ENCODE results near the gene H2AZ1. TPM values are rescaled to one million over a fixed set of nuclear protein-coding genes. Genes with fewer than 3 reads are reported as not detected.
A peak's percentile ranks its signal among the peaks of the same experiment; 100 is the strongest.

H2AZ1 gene
- polyA plus RNA-seq, 1 donor (not counting 4 experiments of a cell fraction or from before 2014, with no cell fraction given): 452 TPM

DNA sequence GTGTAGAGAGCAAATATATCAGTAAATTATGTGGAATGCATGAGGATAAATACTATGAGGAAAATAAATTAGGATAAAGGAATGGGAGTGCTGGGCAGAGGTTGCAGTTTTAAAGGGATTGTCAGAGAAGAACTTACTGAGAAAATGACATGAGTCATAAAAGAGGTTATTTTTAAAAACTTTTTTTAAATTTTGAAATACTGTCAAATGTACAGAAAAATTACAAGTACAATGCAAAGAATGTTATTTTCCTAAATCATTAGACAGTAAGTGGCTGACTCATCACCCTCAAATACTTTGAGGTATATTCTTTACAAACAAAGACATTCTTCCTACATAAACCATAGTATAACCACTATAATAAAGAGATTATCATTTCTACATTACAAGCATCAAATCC is 29.8 kb upstream of the H2AZ1 start:
- H3K4me3 ChIP-seq (ENCODE audit: control insufficient read depth in 2 of 3, extremely low read depth in 1 of 3, insufficient read depth in 2 of 3, low read depth in 1 of 3, low read length in 3 of 3): no peak overlapping the region
- no peak overlapping the region for H3K27ac ChIP-seq (ENCODE audit: control insufficient read depth, insufficient read depth, low read length)
- no peak overlapping the region for H3K4me2 ChIP-seq (ENCODE audit: control insufficient read depth, extremely low read depth, insufficient read depth, low read depth, low read length)
- no peaks in the 10 kb centered on the region for H4K20me1 ChIP-seq (ENCODE audit: control insufficient read depth, extremely low read depth, insufficient read depth, low read length)
- H3K9me1 ChIP-seq (ENCODE audit: control insufficient read depth, extremely low read depth, insufficient read depth, low read length): no peaks in the 10 kb centered on the region
- DNase-seq (ENCODE audit: low read depth, low spot score) (peak; percentile 41), FAIRE-seq (peak; percentile 5)
- no peaks in the 10 kb centered on the region for H3K79me2 ChIP-seq (ENCODE audit: control insufficient read depth, insufficient read depth, low read length)
- H3K9me3 ChIP-seq (ENCODE audit: control insufficient read depth, low read depth, low read length): no peaks in the 10 kb centered on the region
- no peaks in the 10 kb centered on the region for H3K27me3 ChIP-seq (ENCODE audit: control insufficient read depth, extremely low read depth, insufficient read depth, low read length)
- no peak overlapping the region for H3K9ac ChIP-seq (ENCODE audit: control insufficient read depth, extremely low read depth, insufficient read depth, low read length)
- no peaks in the 10 kb centered on the region for H3K36me3 ChIP-seq (ENCODE audit: control insufficient read depth in 2 of 2, extremely low read depth in 1 of 2, insufficient read depth in 2 of 2, low read length in 2 of 2)
- H2AFZ ChIP-seq (ENCODE audit: control insufficient read depth, low read length): no peak overlapping the region
- dilution Hi-C loops (cut with MboI; ENCODE audit: extremely low pct_ligation_motif_present, low sequenced_read_pairs): no loop called here
- H3K4me1 ChIP-seq (ENCODE audit: control insufficient read depth, extremely low read depth, insufficient read depth, low read length): peaks cover 8% of the 10 kb centered on the region
- TF ChIP-seq CTCF (optimal IDR thresholded peaks at IDR 0.05 in 1 of 3, IDR thresholded peaks at IDR 0.05 in 1 of 3, conservative IDR thresholded peaks at IDR 0.05 in 1 of 3; ENCODE audit: extremely low read depth in 1 of 3, insufficient read depth in 2 of 3, low read length in 3 of 3) (no peak), EZH2 (IDR thresholded peaks at IDR 0.05; ENCODE audit: low read length) (no peak)

- no peak overlapping the region for H2AFZ ChIP-seq (ENCODE audit: control insufficient read depth, low read length)
- H3K36me3 ChIP-seq (ENCODE audit: control insufficient read depth in 2 of 2, extremely low read depth in 1 of 2, insufficient read depth in 2 of 2, low read length in 2 of 2): no peaks in the 10 kb centered on the region
- no peak overlapping the region for H3K4me3 ChIP-seq (ENCODE audit: control insufficient read depth in 2 of 3, extremely low read depth in 1 of 3, insufficient read depth in 2 of 3, low read depth in 1 of 3, low read length in 3 of 3)
- no peaks in the 10 kb centered on the region for H3K79me2 ChIP-seq (ENCODE audit: control insufficient read depth, insufficient read depth, low read length)
- FAIRE-seq: no peak
- peaks cover 12% of the 10 kb centered on the region for H3K4me1 ChIP-seq (ENCODE audit: control insufficient read depth, extremely low read depth, insufficient read depth, low read length)
- no peaks in the 10 kb centered on the region for H3K9me1 ChIP-seq (ENCODE audit: control insufficient read depth, extremely low read depth, insufficient read depth, low read length)
- no peaks in the 10 kb centered on the region for H3K27me3 ChIP-seq (ENCODE audit: control insufficient read depth, extremely low read depth, insufficient read depth, low read length)
- DNase-seq (ENCODE audit: low read depth, low spot score): no peak
- H4K20me1 ChIP-seq (ENCODE audit: control insufficient read depth, extremely low read depth, insufficient read depth, low read length): no peaks in the 10 kb centered on the region
- no peak overlapping the region for H3K9ac ChIP-seq (ENCODE audit: control insufficient read depth, extremely low read depth, insufficient read depth, low read length)
- no peaks in the 10 kb centered on the region for H3K9me3 ChIP-seq (ENCODE audit: control insufficient read depth, low read depth, low read length)
- no peak overlapping the region for H3K27ac ChIP-seq (ENCODE audit: control insufficient read depth, insufficient read depth, low read length)
- dilution Hi-C loops (cut with MboI; ENCODE audit: extremely low pct_ligation_motif_present, low sequenced_read_pairs): no loop called here
- TF ChIP-seq CTCF (optimal IDR thresholded peaks at IDR 0.05 in 1 of 3, IDR thresholded peaks at IDR 0.05 in 1 of 3, conservative IDR thresholded peaks at IDR 0.05 in 1 of 3; ENCODE audit: extremely low read depth in 1 of 3, insufficient read depth in 2 of 3, low read length in 3 of 3) (no peak), EZH2 (IDR thresholded peaks at IDR 0.05; ENCODE audit: low read length) (no peak)
- H3K4me2 ChIP-seq (ENCODE audit: control insufficient read depth, extremely low read depth, insufficient read depth, low read depth, low read length): no peak overlapping the region
Measured at GRCh38 chr4:99971453-99972111, 21.5 kb upstream of the H2AZ1 start.

Data from keratinocyte (primary cell).